K562 (cell line): ENCODE measurements around the gene NAP1L1. TPM values are rescaled to one million over a fixed set of nuclear protein-coding genes. Genes with fewer than 3 reads are reported as not detected.

Source experiments
- ATF1 ChIP-seq, 2 experiments: fragments of 450-650 bp in 1 of 2; IDR thresholded peaks; 2 replicates each; pipeline ENCODE4 v1.6.1; 2016; ENCODE audit warnings: missing compliant biosample characterization in 1 of 2, missing genetic modification characterization in 1 of 2
- BCLAF1 ChIP-seq, 2 experiments: fragments of 450-650 bp in 1 of 2; IDR thresholded peaks; 2 replicates each; pipeline ENCODE4 v1.6.1; 2011 to 2017; ENCODE audit warnings: low read depth in 2 of 2, antibody characterized with exemption in 1 of 2, borderline replicate concordance in 1 of 2, low read length in 1 of 2, mild to moderate bottlenecking in 1 of 2, mixed read lengths in 1 of 2; ENCODE audit not compliant: control insufficient read depth in 1 of 2
- E2F6 ChIP-seq, 2 experiments: IDR thresholded peaks; 2 replicates each; pipeline ENCODE4 v1.6.1; 2011; ENCODE audit warnings: borderline replicate concordance in 1 of 2, control low read depth in 1 of 2, low read depth in 1 of 2, low read length in 1 of 2, mild to moderate bottlenecking in 1 of 2, mixed read lengths in 1 of 2, moderate library complexity in 1 of 2; ENCODE audit not compliant: insufficient read depth in 1 of 2, insufficient read length in 1 of 2, poor library complexity in 1 of 2, severe bottlenecking in 1 of 2; ENCODE audit errors: extremely low read depth in 1 of 2
- ESRRB ChIP-seq: fragments of 250-450 bp; sonication (Bioruptor Pico); IDR thresholded peaks from 2 replicates; pipeline ENCODE4 v1.5.0; 2020; ENCODE audit warnings: mild to moderate bottlenecking, moderate library complexity, borderline replicate concordance
- GTF2E2 ChIP-seq: fragments of 200-800 bp; sonication (Bioruptor generic); IDR thresholded peaks from 2 replicates; pipeline ENCODE4 v1.6.1; 2016; ENCODE audit warnings: missing genetic modification characterization, missing compliant biosample characterization
- HDAC2 ChIP-seq: fragments of 450-650 bp; IDR thresholded peaks from 2 replicates; pipeline ENCODE4 v1.6.1; 2016; ENCODE audit warnings: mild to moderate bottlenecking
- IRF2 ChIP-seq: sonication (generic); formaldehyde crosslinking; IDR thresholded peaks from 2 replicates; pipeline ENCODE4 v1.8.1; 2022; ENCODE audit warnings: mild to moderate bottlenecking, missing genetic modification reagents
- MTA3 ChIP-seq: fragments of 450-650 bp; formaldehyde crosslinking; IDR thresholded peaks from 2 replicates; pipeline ENCODE4 v1.6.1; 2017; ENCODE audit warnings: mild to moderate bottlenecking, borderline replicate concordance
- MYNN ChIP-seq, 2 experiments: sonication (generic); formaldehyde crosslinking in 1 of 2; IDR thresholded peaks; 2 replicates each; pipeline versions ENCODE4 v1.5.0 to v1.6.1; 2016 to 2020; ENCODE audit warnings: antibody characterized with exemption in 1 of 2, missing genetic modification reagents in 1 of 2
- NRF1 ChIP-seq, 2 experiments: fragments of 450-650 bp; IDR thresholded peaks in 1 of 2; conservative IDR thresholded peaks in 1 of 2; 2 replicates each; pipeline ENCODE4 v1.6.1; 2014; ENCODE audit warnings: mild to moderate bottlenecking in 2 of 2
- RBM14 ChIP-seq: fragments of 200-400 bp; formaldehyde crosslinking; IDR thresholded peaks from 2 replicates; pipeline ENCODE4 v1.6.1; 2018; ENCODE audit warnings: low read depth, mild to moderate bottlenecking, low read length, moderate library complexity, borderline replicate concordance; ENCODE audit not compliant: insufficient read depth
- RBM25 ChIP-seq: fragments of 200-400 bp; formaldehyde crosslinking; IDR thresholded peaks from 2 replicates; pipeline ENCODE4 v1.6.1; 2018; ENCODE audit warnings: low read length, low read depth, moderate library complexity; ENCODE audit not compliant: severe bottlenecking
- RBM34 ChIP-seq: fragments of 200-400 bp; formaldehyde crosslinking; IDR thresholded peaks from 2 replicates; pipeline ENCODE4 v1.6.1; 2018; ENCODE audit warnings: low read length, borderline replicate concordance; ENCODE audit not compliant: insufficient read depth
- SIX5 ChIP-seq, 2 experiments: IDR thresholded peaks; 2 replicates each; pipeline ENCODE4 v1.6.1; 2011; ENCODE audit warnings: low read length in 2 of 2, borderline replicate concordance in 1 of 2, low read depth in 1 of 2, mild to moderate bottlenecking in 1 of 2, moderate library complexity in 1 of 2; ENCODE audit not compliant: insufficient read depth in 1 of 2
- ZNF12 ChIP-seq: sonication (generic); formaldehyde crosslinking; IDR thresholded peaks from 2 replicates; pipeline ENCODE4 v1.4.0; 2020; ENCODE audit warnings: mild to moderate bottlenecking, missing genetic modification reagents
- ZNF174 ChIP-seq: fragments of 250-450 bp; sonication (Bioruptor Pico); IDR thresholded peaks from 2 replicates; pipeline ENCODE4 v1.4.0; 2020; ENCODE audit warnings: mild to moderate bottlenecking
- ZNF184 ChIP-seq: sonication (generic); formaldehyde crosslinking; IDR thresholded peaks from 2 replicates; pipeline ENCODE4 v1.5.0; 2020; ENCODE audit warnings: missing genetic modification reagents
- ZNF384 ChIP-seq: IDR thresholded peaks from 2 replicates; pipeline ENCODE4 v1.6.1; 2012; ENCODE audit warnings: low read depth, low read length, improper control_type of control experiment
- ZNF668 ChIP-seq: fragments of 250-450 bp; sonication (Bioruptor Pico); IDR thresholded peaks from 2 replicates; pipeline ENCODE4 v1.8.0; 2022; ENCODE audit warnings: mild to moderate bottlenecking, inconsistent platforms
- ZNF696 ChIP-seq: fragments of 250-450 bp; sonication (Bioruptor Pico); conservative IDR thresholded peaks from 2 replicates; pipeline ENCODE4 v1.4.0; 2020; ENCODE audit warnings: mild to moderate bottlenecking, moderate library complexity
- ZSCAN32 ChIP-seq: fragments of 450-650 bp; formaldehyde crosslinking; IDR thresholded peaks from 2 replicates; pipeline ENCODE4 v1.4.0; 2020; ENCODE audit warnings: mild to moderate bottlenecking, moderate library complexity
- polyA plus RNA-seq, 8 experiments: library from polyadenylated mRNA; depleted of rRNA in 4 of 8; stranded (reverse) in 5 of 8; unstranded in 3 of 8; fragments of >200 nt; fragmentation: Nextera tagmentation in 2 of 8; fragmentation: Illumina TruSeq in 1 of 8; extraction: Ambion mirVana in 2 of 8; extraction: Trizol in 1 of 8; gene quantifications; 2 replicates each; pipeline versions ENCODE4 v1.2.1 to v1.2.3, GENCODE V29; 2011 to 2014; ENCODE audit warnings: inconsistent platforms in 1 of 8, missing spikeins in 1 of 8
- total RNA-seq, 7 experiments: library from RNA; depleted of rRNA in 6 of 7; stranded (reverse); fragments of >200 nt in 6 of 7; fragmentation: Illumina TruSeq in 2 of 7; extraction: Trizol in 2 of 7; gene quantifications; 2 replicates each; pipeline versions ENCODE4 v1.2.1 to v1.2.3, GENCODE V29; 2011 to 2021; ENCODE audit warnings: low replicate concordance in 1 of 7

NAP1L1 gene
- total and polyA plus RNA-seq, 9 of the 15 experiments (the other 6 are each of a cell fraction or from before 2014, with no cell fraction given), result 287 to 747 (median 450) TPM

- TF ChIP-seq ATF1 (CRISPR knock-in tag; IDR thresholded peaks at IDR 0.05) (no peak), ATF1 (tag; IDR thresholded peaks at IDR 0.05) (peak; percentile 78), ZNF174 (CRISPR knock-in tag) (no peak), BCLAF1 (IDR thresholded peaks at IDR 0.05; ENCODE audit: borderline replicate concordance in 1 of 2, control insufficient read depth in 1 of 2, low read depth in 2 of 2, low read length in 1 of 2) (no peak), IRF2 (CRISPR knock-in tag) (no peak), HDAC2 (no peak; the same call in 1 of the 2 replicates), E2F6 (IDR thresholded peaks at IDR 0.05; ENCODE audit: borderline replicate concordance in 1 of 2, extremely low read depth in 1 of 2, insufficient read depth in 1 of 2, insufficient read length in 1 of 2, low read depth in 1 of 2, low read length in 1 of 2, poor library complexity in 1 of 2, severe bottlenecking in 1 of 2) (peak; percentile 12 to 73), ESRRB (CRISPR knock-in tag) (no peak), ZSCAN32 (CRISPR knock-in tag) (no peak), ZNF696 (no peak), ZNF384 (no peak), ZNF184 (CRISPR knock-in tag) (no peak), RBM25 (no peak), GTF2E2 (tag) (no peak), RBM14 (0 out of 2 replicates have a peak, but pooled peaks have one; percentile 36), ZNF668 (no peak), NRF1 (conservative IDR thresholded peaks at IDR 0.05 in 1 of 2, IDR thresholded peaks at IDR 0.05 in 1 of 2) (peak; percentile 93), ZNF12 (peak; percentile 88), MTA3 (no peak), RBM34 (no peak), MYNN (IDR thresholded peaks at IDR 0.05) (peak; percentile 82), MYNN (CRISPR knock-in tag; IDR thresholded peaks at IDR 0.05) (no peak), SIX5 (IDR thresholded peaks at IDR 0.05; ENCODE audit: borderline replicate concordance in 1 of 2, insufficient read depth in 1 of 2, low read depth in 1 of 2, low read length in 2 of 2) (no peak)
These were observed at the start of gene NAP1L1 (continued) for GRCh38 chr12:76083904-76084862.
